ENCODE results near the gene MAP2K6.

The MAP2K6 gene

GRCh38 chr17:69414408-69415274 is at the start of gene MAP2K6:
TSS of gene MAP2K6 (plus strand) at chr17:69414697. CDS start at chr17:69414985, 288 bp downstream.
- DNase-seq (ENCODE audit: low read depth), result peak; percentile 71

DNA sequence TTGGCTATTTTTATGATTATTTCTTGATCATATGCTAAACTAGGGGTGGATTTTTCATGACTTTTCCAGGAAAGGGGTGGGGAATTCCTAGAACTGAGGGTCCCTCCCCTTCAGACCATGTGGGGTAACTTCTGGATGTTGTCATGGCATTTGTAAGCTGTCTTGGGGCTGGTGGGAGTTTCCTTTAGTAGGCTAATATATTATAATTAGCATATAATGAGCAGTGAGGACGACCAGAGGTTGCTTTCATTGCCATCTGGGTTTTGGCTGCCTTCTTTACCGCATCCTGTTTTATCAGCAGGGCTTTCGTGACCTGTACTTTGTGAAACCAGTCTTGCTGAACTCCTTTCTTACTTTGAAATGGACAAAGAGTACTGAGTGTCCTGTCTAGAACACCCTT is 47.2 kb upstream of the MAP2K6 start:
- no peak for DNase-seq (ENCODE audit: low read depth)

DNA sequence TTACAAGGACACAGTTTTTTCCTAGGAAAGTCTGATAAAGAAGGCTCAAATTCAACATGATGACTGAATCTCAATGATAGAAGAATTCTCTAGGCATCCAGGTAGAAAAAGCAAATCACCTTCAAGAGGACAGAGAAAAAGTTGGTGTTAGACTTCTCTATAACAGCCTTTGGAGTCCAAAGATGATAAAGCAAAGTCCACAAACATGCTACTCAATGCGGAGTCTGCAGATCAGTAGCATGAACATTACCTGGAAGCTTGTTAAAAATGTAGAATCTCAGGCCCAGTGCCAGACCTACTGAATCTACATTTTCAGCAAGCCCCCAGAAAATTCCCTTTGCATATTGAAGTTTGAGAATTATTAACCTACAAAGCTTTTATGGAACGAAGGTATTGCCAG is 41.4 kb upstream of the MAP2K6 start:
- no peak for DNase-seq (ENCODE audit: low read depth)

DNA sequence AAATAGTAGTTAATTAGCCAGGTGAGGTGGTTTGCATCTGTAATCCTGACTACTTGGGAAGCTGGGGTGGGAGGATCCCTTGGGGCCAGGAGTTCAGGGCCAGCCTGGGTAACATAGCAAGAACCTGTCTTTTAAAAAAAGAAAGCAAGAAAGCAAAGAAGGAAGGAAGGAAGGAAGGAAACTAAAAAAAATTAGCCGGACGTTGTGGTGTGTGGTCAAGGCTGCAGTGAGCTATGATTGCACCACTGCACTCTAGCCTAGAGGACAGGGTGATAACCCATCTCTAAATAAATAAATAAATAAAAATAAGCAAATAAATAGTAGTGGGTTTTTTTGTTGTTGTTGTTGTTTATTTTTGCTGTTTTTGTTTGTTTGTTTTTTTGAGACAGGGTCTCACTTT is 39.3 kb upstream of the MAP2K6 start:
- DNase-seq (ENCODE audit: low read depth), result no peak

GRCh38 chr17:69388822-69389442 is 25.6 kb upstream of the MAP2K6 start:
- DNase-seq (ENCODE audit: low read depth), result no peak

DNA sequence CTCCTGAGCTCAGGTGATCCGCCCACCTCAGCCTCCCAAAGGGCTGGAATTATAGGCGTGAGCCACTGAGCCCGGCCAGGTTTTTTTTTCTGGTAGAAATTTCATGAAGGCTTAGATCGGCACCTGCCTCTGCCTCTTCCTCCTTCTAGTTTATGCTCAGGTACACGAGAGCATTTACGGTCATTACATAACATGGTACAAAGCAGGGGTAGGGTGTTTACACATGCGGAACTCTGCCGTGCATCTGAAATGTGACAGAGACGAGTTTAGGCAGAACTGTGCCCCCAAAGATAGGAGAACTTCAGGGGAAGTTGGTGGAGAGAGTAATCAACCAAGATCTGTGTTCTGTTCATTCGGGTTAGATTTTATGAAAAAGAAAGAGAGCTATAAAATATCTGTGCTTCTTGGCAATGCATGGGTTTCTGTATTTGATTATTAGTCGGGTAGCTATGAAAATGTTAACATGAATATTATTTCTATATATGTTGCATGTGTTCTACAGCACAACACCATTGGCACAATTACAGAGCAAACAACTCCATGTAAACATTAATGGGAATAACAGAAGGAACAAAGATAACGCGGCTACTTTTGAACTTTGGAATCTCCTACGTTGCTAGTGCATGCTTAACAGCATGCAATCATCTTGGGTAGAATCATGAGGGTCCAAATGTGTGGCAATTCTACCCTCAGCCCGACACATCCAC is 23.5 kb upstream of the MAP2K6 start:
- DNase-seq (ENCODE audit: low read depth), result no peak

GRCh38 chr17:69401251-69401650 is 13.2 kb upstream of the MAP2K6 start:
- DNase-seq (ENCODE audit: low read depth), result no peak

- no peak for DNase-seq (ENCODE audit: low read depth)
Measured at GRCh38 chr17:69402052-69402451, 12.4 kb upstream of the MAP2K6 start.

DNA sequence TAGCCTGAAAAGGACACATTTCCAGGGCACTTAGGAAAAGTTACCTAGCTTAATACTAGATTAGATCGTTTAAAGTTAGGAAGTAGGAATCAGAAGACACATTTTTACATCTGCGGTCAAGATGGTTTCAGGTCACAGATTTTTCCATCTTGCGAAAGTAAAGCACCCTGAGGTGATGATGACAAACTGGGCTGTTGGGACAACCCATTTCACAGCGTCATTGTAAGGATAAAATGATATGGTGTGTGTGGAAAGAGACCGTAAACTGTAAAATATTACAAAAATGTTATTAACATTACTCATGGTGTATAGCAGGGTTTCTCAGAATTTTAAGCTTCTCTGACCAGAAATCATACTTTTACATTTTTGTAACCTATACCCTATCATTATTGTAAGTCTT is 10.1 kb upstream of the MAP2K6 start:
- DNase-seq (ENCODE audit: low read depth), result no peak

- no peak for DNase-seq (ENCODE audit: low read depth)
Measured at GRCh38 chr17:69405096-69405495, 9.4 kb upstream of the MAP2K6 start.

DNA sequence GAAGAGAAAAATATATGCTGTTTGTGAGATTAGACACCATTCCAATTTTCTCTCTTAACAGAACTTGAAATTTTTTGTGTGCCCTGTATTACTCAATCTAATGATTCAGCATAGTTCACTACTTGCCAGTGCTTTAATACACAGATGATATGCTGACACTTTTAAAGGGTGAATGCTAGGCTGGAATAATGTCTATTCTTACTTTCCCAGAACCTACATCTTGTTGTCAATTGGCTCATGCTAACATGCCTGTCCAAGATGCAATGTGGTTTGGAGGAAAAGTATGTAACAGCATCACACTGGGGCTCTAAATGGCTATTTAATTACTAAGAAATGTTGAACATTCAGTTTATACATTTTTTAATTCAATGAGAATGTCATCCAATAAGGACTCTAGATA is 7.6 kb upstream of the MAP2K6 start:
- no peak for DNase-seq (ENCODE audit: low read depth)

- no peak for DNase-seq (ENCODE audit: low read depth)
Measured at GRCh38 chr17:69407759-69408158, 6.7 kb upstream of the MAP2K6 start.

DNA sequence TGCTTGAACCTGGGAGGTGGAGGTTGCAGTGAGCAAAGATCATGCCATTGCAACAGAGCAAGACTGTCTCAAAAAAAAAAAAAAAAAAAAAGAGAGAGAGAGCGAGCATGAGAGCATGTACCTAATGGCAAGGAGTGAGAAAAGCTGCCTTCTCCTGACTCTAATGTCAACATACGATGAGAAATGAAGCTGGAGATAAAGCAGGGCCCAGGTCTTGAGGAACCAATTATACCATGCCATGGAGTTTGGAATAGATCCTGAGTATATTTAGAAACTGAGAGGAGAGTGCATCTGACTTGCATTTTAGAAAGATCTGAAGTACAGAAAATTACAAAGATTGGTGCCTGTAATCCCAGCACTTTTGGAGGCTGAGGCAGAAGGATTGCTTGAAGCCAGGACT is 3.8 kb upstream of the MAP2K6 start:
- DNase-seq (ENCODE audit: low read depth), result no peak

- no peak for DNase-seq (ENCODE audit: low read depth)
Measured at GRCh38 chr17:69411766-69412165, 2.7 kb upstream of the MAP2K6 start.

DNA sequence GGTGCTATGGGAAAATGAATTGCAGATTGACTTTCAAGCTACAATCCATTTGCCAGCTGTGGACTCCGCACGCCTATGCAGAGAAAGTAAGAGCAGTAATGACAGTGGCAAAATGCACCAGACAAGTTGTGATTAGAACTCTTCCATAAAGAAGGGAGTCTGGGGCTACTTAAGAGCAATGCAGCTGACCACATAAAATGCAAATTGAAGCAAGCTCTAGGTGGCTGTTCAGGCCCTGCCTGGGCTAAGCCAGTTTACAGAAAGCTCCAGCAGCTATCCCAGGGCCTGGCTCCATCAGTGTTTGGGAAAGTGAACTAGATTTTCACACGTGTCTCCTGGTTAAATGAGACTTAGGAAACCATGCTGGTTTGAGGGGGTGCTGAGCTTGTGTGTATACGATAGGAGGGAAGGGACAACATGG is 2.2 kb upstream of the MAP2K6 start:
- no peak for DNase-seq (ENCODE audit: low read depth)

DNA sequence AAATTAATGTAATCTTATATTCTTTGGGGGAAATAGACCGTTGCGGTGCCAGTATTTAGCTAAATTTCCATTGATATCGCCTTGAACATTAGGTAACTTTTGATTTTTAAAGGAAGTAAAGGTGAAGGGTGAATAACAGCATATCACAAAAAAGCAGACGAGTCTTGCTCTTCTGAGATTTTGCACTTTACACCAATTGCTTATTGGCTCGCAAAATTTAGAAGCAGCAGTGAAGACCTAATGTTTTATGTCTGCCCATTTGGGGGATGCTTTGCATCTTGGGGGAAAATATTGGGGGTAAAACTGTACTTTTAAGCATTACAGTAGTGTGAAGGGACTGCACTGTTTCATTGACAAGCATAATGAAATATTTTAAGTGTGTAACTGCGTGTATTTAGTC is 934 bp downstream of the MAP2K6 start:
- no peak for DNase-seq (ENCODE audit: low read depth)

- DNase-seq (ENCODE audit: low read depth), result no peak
Measured at GRCh38 chr17:69417545-69418483, 3.3 kb downstream of the MAP2K6 start.

- DNase-seq (ENCODE audit: low read depth), result no peak
Measured at GRCh38 chr17:69418535-69418934, 4.0 kb downstream of the MAP2K6 start.

- no peak for DNase-seq (ENCODE audit: low read depth)
Measured at GRCh38 chr17:69423450-69423849, 9.0 kb downstream of the MAP2K6 start.

DNA sequence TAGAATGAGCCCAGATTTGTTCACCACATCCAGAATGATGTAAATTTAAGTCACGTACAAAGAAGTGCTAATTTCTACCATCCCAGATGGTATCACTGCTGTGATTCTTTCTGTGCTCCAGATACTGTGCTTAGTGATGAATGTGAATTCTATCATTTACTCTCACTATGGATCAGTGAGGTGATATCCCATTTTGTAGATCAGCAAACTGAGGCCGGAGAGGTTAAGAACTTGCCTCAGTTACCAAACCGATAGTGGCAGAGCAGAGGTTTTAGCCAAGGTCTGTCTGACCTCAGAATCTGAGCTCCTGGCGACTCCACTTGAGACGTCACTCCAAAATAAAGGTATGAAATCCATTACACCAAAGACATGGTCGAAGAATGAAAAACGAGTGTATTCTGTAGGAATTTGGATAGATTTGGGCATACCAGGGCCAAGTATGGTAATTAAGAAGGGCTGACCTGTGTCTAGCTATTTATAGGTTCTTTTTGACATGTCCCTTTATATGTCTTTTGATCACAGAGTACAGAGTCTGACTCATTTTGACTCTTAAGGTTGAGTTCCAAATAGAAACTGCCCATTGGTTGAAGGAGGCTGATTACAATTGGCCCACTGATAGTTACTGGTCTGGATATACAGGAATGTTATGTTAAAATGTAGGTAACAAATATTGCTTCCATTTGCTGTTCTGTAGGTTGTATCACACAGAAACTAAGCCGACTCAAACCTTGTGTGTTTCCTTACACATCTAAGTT is 10.0 kb downstream of the MAP2K6 start:
- DNase-seq (ENCODE audit: low read depth), result no peak

DNA sequence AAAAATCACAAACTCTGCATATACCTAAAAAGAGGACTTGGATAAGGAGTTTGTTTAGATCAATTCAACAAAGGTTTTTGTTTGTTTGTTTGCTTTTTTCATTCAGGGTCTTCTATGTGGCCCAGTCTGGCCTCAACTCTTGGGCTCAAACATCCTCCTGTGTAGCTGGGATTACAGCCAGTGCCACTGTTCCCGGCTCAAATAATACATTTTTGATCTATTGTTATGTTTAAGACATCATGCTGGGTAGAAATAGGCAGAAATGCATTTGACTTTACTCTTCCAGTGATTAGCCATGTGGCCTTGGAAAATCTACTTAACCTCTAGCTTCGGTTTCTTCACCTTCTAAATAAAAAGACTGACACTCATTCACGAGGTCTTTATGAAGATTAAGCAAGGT is 11.5 kb downstream of the MAP2K6 start:
- no peak for DNase-seq (ENCODE audit: low read depth)

All from activated T-cell treated with anti-CD3 and anti-CD28 coated beads for 24 hours (primary cell).